Mesothelial cell of epicardium (in vitro differentiated cells): ENCODE results near the gene UBR4. TPM values are rescaled to one million over a fixed set of nuclear protein-coding genes. Genes with fewer than 3 reads are reported as not detected.
"Not testable (repeated sequence)": the region's sequence is repeated elsewhere in the genome, so short reads cannot be mapped to it uniquely, and the experiment has no call there.

Source experiments
- DNase-seq, 2 experiments: peaks; one replicate each; pipeline ENCODE4 v3.0.0; 2021; ENCODE audit warnings: low spot score in 2 of 2; ENCODE audit not compliant: unreplicated experiment in 2 of 2
- H3K27ac Mint-ChIP-seq: 2 replicates; pipeline ENCODE4 v1.8.0; 2021; ENCODE audit warnings: mixed read lengths
- H3K27me3 Mint-ChIP-seq: 2 replicates; pipeline ENCODE4 v1.8.0; 2021; ENCODE audit warnings: low read depth, mixed read lengths
- H3K36me3 Mint-ChIP-seq: 2 replicates; pipeline ENCODE4 v1.8.0; 2021; ENCODE audit warnings: mixed read lengths
- H3K4me1 Mint-ChIP-seq: 2 replicates; pipeline ENCODE4 v1.8.0; 2021; ENCODE audit warnings: mixed read lengths
- H3K4me3 Mint-ChIP-seq: 2 replicates; pipeline ENCODE4 v1.8.0; 2021; ENCODE audit warnings: mild to moderate bottlenecking, moderate library complexity, mixed read lengths
- H3K9me3 Mint-ChIP-seq: 2 replicates; pipeline ENCODE4 v1.8.0; 2021; ENCODE audit warnings: mixed read lengths
- CTCF ChIP-seq: fragments of 200-600 bp; sonication (generic); IDR thresholded peaks from one replicate; pipeline ENCODE4 v1.5.0; 2021; ENCODE audit warnings: antibody characterized with exemption; ENCODE audit not compliant: unreplicated experiment
- total RNA-seq: library from RNA; stranded (reverse); gene quantifications from 3 replicates; pipeline ENCODE4 v1.2.1, GENCODE V29; 2021

Gene UBR4
- total RNA-seq, 1 donor from 2014 or later: 222 TPM

- Mint-ChIP-seq H3K27ac (no peak overlapping the region), H3K9me3 (no peaks in the 10 kb centered on the region), H3K36me3 (peaks cover 56% of the 10 kb centered on the region), H3K4me1 (no peaks in the 10 kb centered on the region), H3K27me3 (no peaks in the 10 kb centered on the region), H3K4me3 (no peak overlapping the region)
- TF ChIP-seq CTCF: no peak
- DNase-seq: no peak
Observed at GRCh38 chr1:19191811-19192210, 18.3 kb downstream of the UBR4 start.

GRCh38 chr1:19190468-19190867 is 19.6 kb downstream of the UBR4 start:
- no peaks in the 10 kb centered on the region for H3K9me3 Mint-ChIP-seq

GRCh38 chr1:19189270-19189669 is 20.8 kb downstream of the UBR4 start:
- Mint-ChIP-seq H3K9me3 (no peaks in the 10 kb centered on the region), H3K4me3 (no peak overlapping the region), H3K27ac (no peak overlapping the region), H3K27me3 (no peaks in the 10 kb centered on the region), H3K36me3 (peaks cover 67% of the 10 kb centered on the region), H3K4me1 (no peaks in the 10 kb centered on the region)
- no peak for DNase-seq
- no peak for TF ChIP-seq CTCF

More at GRCh38 chr1:19190468-19190867, 19.6 kb downstream of the UBR4 start:
- DNase-seq: no peak
- no peak for TF ChIP-seq CTCF
- Mint-ChIP-seq H3K27ac (no peak overlapping the region), H3K4me1 (no peaks in the 10 kb centered on the region), H3K36me3 (peaks cover 60% of the 10 kb centered on the region), H3K27me3 (no peaks in the 10 kb centered on the region), H3K4me3 (no peak overlapping the region)

GRCh38 chr1:19187852-19188251 is 22.2 kb downstream of the UBR4 start:
- Mint-ChIP-seq H3K9me3 (no peaks in the 10 kb centered on the region), H3K27ac (no peak overlapping the region), H3K4me1 (no peaks in the 10 kb centered on the region), H3K4me3 (no peak overlapping the region), H3K27me3 (no peaks in the 10 kb centered on the region), H3K36me3 (peaks cover 62% of the 10 kb centered on the region)
- DNase-seq: no peak
- TF ChIP-seq CTCF: no peak

- Mint-ChIP-seq H3K4me1 (no peaks in the 10 kb centered on the region), H3K4me3 (no peak overlapping the region), H3K9me3 (no peaks in the 10 kb centered on the region), H3K27me3 (no peaks in the 10 kb centered on the region), H3K36me3 (peaks cover 57% of the 10 kb centered on the region), H3K27ac (no peak overlapping the region)
- no peak for DNase-seq
- no peak for TF ChIP-seq CTCF
Observed at GRCh38 chr1:19186001-19186400, 24.1 kb downstream of the UBR4 start.

- H3K9me3 Mint-ChIP-seq: no peaks in the 10 kb centered on the region
- H3K4me3 Mint-ChIP-seq: no peak overlapping the region
- DNase-seq: no peak
- H3K4me1 Mint-ChIP-seq: no peaks in the 10 kb centered on the region
- H3K27ac Mint-ChIP-seq: no peak overlapping the region
- H3K27me3 Mint-ChIP-seq: no peaks in the 10 kb centered on the region
- H3K36me3 Mint-ChIP-seq: peaks cover 47% of the 10 kb centered on the region
- TF ChIP-seq CTCF: no peak
Observed at GRCh38 chr1:19182223-19182622, 27.8 kb downstream of the UBR4 start.

GRCh38 chr1:19180265-19180657 is 29.8 kb downstream of the UBR4 start:
- not testable (repeated sequence) for H3K27me3 Mint-ChIP-seq, H3K27ac Mint-ChIP-seq, H3K9me3 Mint-ChIP-seq, H3K4me3 Mint-ChIP-seq, H3K4me1 Mint-ChIP-seq, DNase-seq
- H3K36me3 Mint-ChIP-seq: peaks cover 43% of the 10 kb centered on the region
